Left ventricle myocardium inferior (tissue), 1 donor: ENCODE measurements around the gene MAML3. TPM values are rescaled to one million over a fixed set of nuclear protein-coding genes. Genes with fewer than 3 reads are reported as not detected.

Experiments
- DNase-seq: peaks from one replicate; pipeline ENCODE4 v3.0.0-alpha.2; 2020
- H3K27ac ChIP-seq: fragments of 200-600 bp; replicated peaks from 2 replicates; pipeline ENCODE4 v1.8.0; 2021
- H3K27me3 ChIP-seq: fragments of 200-600 bp; 2 replicates; pipeline ENCODE4 v1.8.0; 2021; ENCODE audit warnings: low read depth
- H3K36me3 ChIP-seq: fragments of 200-600 bp; 2 replicates; pipeline ENCODE4 v1.8.0; 2021
- H3K4me1 ChIP-seq: fragments of 200-600 bp; 2 replicates; pipeline ENCODE4 v1.8.0; 2021
- H3K4me3 ChIP-seq: fragments of 200-600 bp; 2 replicates; pipeline ENCODE4 v1.8.0; 2021; ENCODE audit warnings: mild to moderate bottlenecking, moderate library complexity
- H3K9me3 ChIP-seq: fragments of 200-600 bp; replicated peaks from 2 replicates; pipeline ENCODE4 v1.8.0; 2021
- CTCF ChIP-seq: fragments of 200-600 bp; IDR thresholded peaks from 2 replicates; pipeline ENCODE4 v1.8.0; 2021; ENCODE audit warnings: antibody characterized with exemption, mild to moderate bottlenecking, borderline replicate concordance
- intact Hi-C: fragments of 100-400 bp; cut with micrococcal nuclease; formaldehyde crosslinking; loops from one replicate; pipeline ENCODE4 v1.11.0; 2022
- total RNA-seq: library from RNA; stranded (reverse); fragmentation: NEBNext Ultra II Directional; extraction: Animal tissue kit (Norgen Biotek cat#: 25700); gene quantifications from one replicate; pipeline ENCODE4 v1.2.1, GENCODE V29; 2021
- donor health status: DM: no; HTN: yes; CAD: no; lungs with severe emphysema.

The MAML3 gene
- total RNA-seq, 1 donor from 2014 or later: 2.6 TPM

- Histone ChIP-seq H3K4me1 (peaks cover 62% of the 10 kb centered on the region), H3K36me3 (no peaks in the 10 kb centered on the region), H3K27ac (peak overlapping the region; percentile 90), H3K27me3 (no peaks in the 10 kb centered on the region), H3K9me3 (no peaks in the 10 kb centered on the region), H3K4me3 (peak overlapping the region; percentile 36)
- TF ChIP-seq CTCF: peak; percentile 39
- intact Hi-C loops: no loop called here
- DNase-seq: peak; percentile 60
Observed at GRCh38 chr4:139740531-139741041, 413.4 kb downstream of the MAML3 start.

GRCh38 chr4:139740121-139740520 is 413.9 kb downstream of the MAML3 start:
- intact Hi-C loops: no loop called here
- DNase-seq: no peak
- peak overlapping the region; percentile 90 for H3K27ac ChIP-seq
- no peaks in the 10 kb centered on the region for H3K27me3 ChIP-seq
- H3K4me1 ChIP-seq: peaks cover 66% of the 10 kb centered on the region
- H3K9me3 ChIP-seq: no peaks in the 10 kb centered on the region
- H3K4me3 ChIP-seq: peak overlapping the region; percentile 36
- TF ChIP-seq CTCF: no peak
- H3K36me3 ChIP-seq: no peaks in the 10 kb centered on the region

- TF ChIP-seq CTCF: no peak
- peak overlapping the region; percentile 90 for H3K27ac ChIP-seq
- H3K9me3 ChIP-seq: no peaks in the 10 kb centered on the region
- no peaks in the 10 kb centered on the region for H3K36me3 ChIP-seq
- H3K4me1 ChIP-seq: peaks cover 73% of the 10 kb centered on the region
- no peak for DNase-seq
- intact Hi-C loops: loop anchor here (10.0 kb wide), 1 partner anchor 516 kb away; no protein-coding TSS in a partner anchor
- no peaks in the 10 kb centered on the region for H3K27me3 ChIP-seq
- H3K4me3 ChIP-seq: no peak overlapping the region
Observed at GRCh38 chr4:139738846-139739613, 415.0 kb downstream of the MAML3 start.

GRCh38 chr4:139736661-139737060 is 417.3 kb downstream of the MAML3 start:
- intact Hi-C loops: loop anchor here (10.0 kb wide), 1 partner anchor 518 kb away; no protein-coding TSS in a partner anchor
- Histone ChIP-seq H3K9me3 (no peaks in the 10 kb centered on the region), H3K4me1 (peaks cover 74% of the 10 kb centered on the region), H3K36me3 (no peaks in the 10 kb centered on the region), H3K27me3 (no peaks in the 10 kb centered on the region), H3K4me3 (no peak overlapping the region), H3K27ac (peak overlapping the region; percentile 77)
- no peak for TF ChIP-seq CTCF
- DNase-seq: no peak

- Histone ChIP-seq H3K27me3 (no peaks in the 10 kb centered on the region), H3K36me3 (no peaks in the 10 kb centered on the region), H3K9me3 (no peaks in the 10 kb centered on the region), H3K27ac (peak overlapping the region; percentile 77), H3K4me1 (peaks cover 72% of the 10 kb centered on the region), H3K4me3 (no peak overlapping the region)
- intact Hi-C loops: loop anchor here (10.0 kb wide), 1 partner anchor 519 kb away; no protein-coding TSS in a partner anchor
- DNase-seq: no peak
- TF ChIP-seq CTCF: no peak
Observed at GRCh38 chr4:139736274-139736660, 417.7 kb downstream of the MAML3 start.
